T-helper 2 cell treated with Interferon-gamma antibody and Interleukin-4, amounts not matched to agents 5 μg/mL and 100 μg/mL, for 36 hours (primary cell): ENCODE measurements around the gene SP1.
"Not testable (repeated sequence)": the region's sequence is repeated elsewhere in the genome, so short reads cannot be mapped to it uniquely, and the experiment has no call there.

ENCODE experiments used
- DNase-seq: peaks from one replicate; pipeline ENCODE4 v3.0.0; 2021; ENCODE audit warnings: low spot score
- H3K27ac Mint-ChIP-seq: one replicate; pipeline ENCODE4 v1.8.0; 2021; ENCODE audit warnings: mild to moderate bottlenecking, mixed read lengths
- H3K27me3 Mint-ChIP-seq: one replicate; pipeline ENCODE4 v1.8.0; 2021; ENCODE audit warnings: low read depth, mixed read lengths
- H3K36me3 Mint-ChIP-seq: one replicate; pipeline ENCODE4 v1.8.0; 2021; ENCODE audit warnings: low read depth, mixed read lengths
- H3K4me1 Mint-ChIP-seq: one replicate; pipeline ENCODE4 v1.8.0; 2021; ENCODE audit warnings: low read depth, mixed read lengths
- H3K4me3 Mint-ChIP-seq: one replicate; pipeline ENCODE4 v1.8.0; 2022; ENCODE audit warnings: mild to moderate bottlenecking, moderate library complexity, mixed read lengths
- H3K9me3 Mint-ChIP-seq: one replicate; pipeline ENCODE4 v1.8.0; 2021; ENCODE audit warnings: mixed read lengths

SP1 gene

DNA sequence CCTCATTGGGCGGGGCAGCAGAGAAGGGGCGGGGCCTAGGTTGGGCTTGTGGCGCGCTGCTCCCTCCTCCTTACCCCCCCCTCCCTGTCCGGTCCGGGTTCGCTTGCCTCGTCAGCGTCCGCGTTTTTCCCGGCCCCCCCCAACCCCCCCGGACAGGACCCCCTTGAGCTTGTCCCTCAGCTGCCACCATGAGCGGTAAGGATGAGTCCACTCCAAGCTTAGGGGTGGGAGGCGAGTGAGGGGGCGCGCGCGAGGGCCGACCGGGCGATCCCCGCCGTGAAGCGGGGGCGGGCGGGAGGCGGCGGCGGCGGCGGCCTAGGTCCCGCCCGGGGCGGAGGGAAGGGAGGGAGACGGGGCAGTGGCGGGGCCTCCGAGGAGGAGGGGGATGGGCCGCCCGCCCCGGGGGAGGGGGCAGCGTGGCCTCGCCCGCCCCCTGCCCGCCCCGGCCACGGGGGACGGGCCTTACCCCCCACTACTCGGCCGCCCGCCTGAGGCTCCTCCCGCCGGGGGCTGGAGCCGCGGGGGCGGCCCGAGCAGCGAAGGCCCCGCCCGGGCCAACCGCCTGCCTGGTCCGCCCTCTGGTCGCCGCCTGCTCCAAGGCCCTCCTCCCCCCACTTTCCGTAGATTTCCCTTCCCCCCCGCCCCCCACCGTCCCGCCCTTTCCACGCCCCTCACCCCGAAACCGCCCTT, at the start of gene SP1:
TSS of gene SP1 (plus strand) at position 73 of the 690 bp plus-strand sequence. CDS start at position 189, 116 bp downstream.
- Mint-ChIP-seq H3K4me3 (peak within 1 kb of the TSS; percentile 95), H3K4me1 (peaks cover 28% of the 10 kb centered on the region), H3K36me3 (peaks cover 37% of the 10 kb centered on the region), H3K27me3 (no peaks in the 10 kb centered on the region), H3K9me3 (no peaks in the 10 kb centered on the region), H3K27ac (peak within 1 kb of the TSS; percentile 86)
- peak; percentile 91 for DNase-seq

DNA sequence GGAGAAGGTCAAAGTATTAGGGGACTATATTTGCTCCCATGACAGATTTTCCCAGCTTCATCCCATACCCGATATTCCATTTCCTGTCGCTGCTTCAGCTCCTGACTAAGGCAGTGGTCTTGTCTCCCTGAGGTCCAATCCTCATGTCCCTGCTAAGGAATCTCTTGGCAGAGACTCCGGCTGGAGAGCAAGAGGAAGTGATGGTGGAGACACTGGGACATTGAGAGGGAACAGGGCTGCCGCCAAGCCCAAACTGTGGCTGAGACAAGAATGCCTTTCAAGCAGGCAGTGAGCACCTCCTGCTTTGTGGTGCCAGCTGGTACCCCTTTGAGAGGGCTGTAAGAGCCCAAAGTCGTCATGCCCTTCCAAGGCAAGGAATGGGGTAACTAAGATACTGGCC, 49.3 kb upstream of the SP1 start:
- no peaks in the 10 kb centered on the region for H3K9me3 Mint-ChIP-seq
- no peak overlapping the region for H3K27ac Mint-ChIP-seq
- peaks cover 23% of the 10 kb centered on the region for H3K27me3 Mint-ChIP-seq
- peaks cover 3% of the 10 kb centered on the region for H3K4me1 Mint-ChIP-seq
- no peak for DNase-seq
- no peaks in the 10 kb centered on the region for H3K36me3 Mint-ChIP-seq
- no peak overlapping the region for H3K4me3 Mint-ChIP-seq

DNA sequence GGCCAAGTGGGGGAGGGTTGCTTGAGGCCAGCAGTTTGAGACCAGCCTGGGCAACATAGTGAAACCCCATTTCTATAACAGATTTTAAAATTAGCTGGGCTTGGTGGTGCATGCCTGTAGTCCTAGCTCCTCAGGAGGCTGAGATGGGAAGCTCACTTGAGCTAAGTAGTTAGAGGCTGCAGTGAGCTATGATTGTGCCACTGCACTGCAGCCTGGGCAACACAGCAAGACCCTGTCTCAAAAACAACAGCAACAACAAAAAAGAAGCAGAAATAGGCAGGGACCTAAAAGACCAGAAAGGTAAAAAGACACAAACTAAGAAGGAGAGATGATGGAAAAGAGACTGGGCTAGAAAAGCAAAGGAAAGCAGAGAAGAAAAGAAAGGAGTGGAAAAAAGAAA, 47.6 kb upstream of the SP1 start:
- H3K36me3 Mint-ChIP-seq, DNase-seq, H3K4me3 Mint-ChIP-seq, H3K27ac Mint-ChIP-seq, H3K4me1 Mint-ChIP-seq, H3K9me3 Mint-ChIP-seq: not testable (repeated sequence)
- peaks cover 36% of the 10 kb centered on the region for H3K27me3 Mint-ChIP-seq

DNA sequence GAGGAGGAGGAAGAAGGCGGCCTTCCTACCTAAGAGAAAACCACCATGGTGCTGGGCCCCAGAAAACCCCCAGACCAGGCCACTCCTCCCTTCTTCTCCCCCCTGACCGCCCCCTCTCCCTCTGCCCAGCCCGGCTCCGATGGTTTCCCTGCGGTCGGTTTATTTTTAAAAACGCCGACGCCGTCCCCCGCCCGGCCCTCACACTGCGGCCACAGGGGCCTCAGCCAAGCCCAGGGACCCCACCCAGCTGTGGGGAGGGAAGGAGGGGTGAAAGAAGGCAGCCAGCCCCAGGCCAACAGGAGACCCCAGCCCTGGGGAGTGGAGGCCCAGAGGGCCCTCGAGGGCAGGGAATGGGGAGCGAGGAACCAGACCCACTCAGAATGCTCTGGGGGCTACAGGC, 47.2 kb upstream of the SP1 start:
- no peak overlapping the region for H3K27ac Mint-ChIP-seq
- peaks cover 40% of the 10 kb centered on the region for H3K27me3 Mint-ChIP-seq
- no peak for DNase-seq

DNA sequence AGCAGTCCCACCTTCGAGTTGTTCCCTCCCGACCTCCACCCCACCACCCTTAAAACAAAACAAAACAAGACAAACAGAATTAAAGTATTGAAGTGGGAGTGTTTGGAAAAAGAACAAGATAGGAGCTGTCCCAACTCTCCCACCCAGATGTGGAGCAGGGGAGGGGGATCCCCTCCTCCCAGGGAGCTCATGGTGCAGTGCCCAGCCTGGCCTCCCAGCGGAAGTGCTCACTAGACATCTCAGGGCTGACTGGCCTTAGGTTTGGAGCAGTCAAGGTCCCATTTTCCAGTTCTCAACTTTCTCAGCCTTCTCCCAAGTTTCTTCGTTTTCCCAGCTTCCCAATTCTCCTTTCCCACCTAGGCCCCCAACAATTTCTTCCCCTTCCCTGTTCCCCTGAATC, 46.7 kb upstream of the SP1 start:
- H3K27me3 Mint-ChIP-seq = peaks cover 45% of the 10 kb centered on the region
- no peaks in the 10 kb centered on the region for H3K9me3 Mint-ChIP-seq
- peaks cover 9% of the 10 kb centered on the region for H3K4me1 Mint-ChIP-seq
- DNase-seq = no peak
- H3K36me3 Mint-ChIP-seq = peaks cover 2% of the 10 kb centered on the region
- no peak overlapping the region for H3K27ac Mint-ChIP-seq
- H3K4me3 Mint-ChIP-seq = no peak overlapping the region

More for the DNA sequence above, 47.2 kb upstream of the SP1 start:
- no peaks in the 10 kb centered on the region for H3K9me3 Mint-ChIP-seq
- H3K4me3 Mint-ChIP-seq = no peak overlapping the region
- H3K4me1 Mint-ChIP-seq = peaks cover 5% of the 10 kb centered on the region
- H3K36me3 Mint-ChIP-seq = peaks cover 1% of the 10 kb centered on the region

DNA sequence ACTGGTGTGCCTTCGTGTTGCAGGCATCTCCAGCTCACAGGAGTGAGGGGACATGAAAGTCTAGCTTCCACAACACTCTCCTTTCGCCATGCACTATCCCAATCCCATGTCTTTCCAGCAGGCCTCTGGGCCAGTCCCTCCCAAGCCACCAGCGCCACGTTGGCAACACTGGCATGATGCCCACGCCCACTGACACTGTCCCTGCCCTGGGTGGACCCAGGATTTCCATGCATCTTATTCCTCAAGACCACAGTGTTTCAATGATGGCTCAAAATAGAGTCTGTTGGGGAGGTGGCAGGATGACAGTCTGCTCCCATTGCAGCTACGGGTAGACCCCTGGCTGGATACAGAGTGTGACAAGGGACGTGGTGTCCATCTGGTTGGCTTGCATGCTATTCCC, 46.1 kb upstream of the SP1 start:
- no peaks in the 10 kb centered on the region for H3K9me3 Mint-ChIP-seq
- no peak for DNase-seq
- H3K27ac Mint-ChIP-seq = no peak overlapping the region
- H3K4me3 Mint-ChIP-seq = no peak overlapping the region
- H3K36me3 Mint-ChIP-seq = peaks cover 2% of the 10 kb centered on the region
- peaks cover 11% of the 10 kb centered on the region for H3K4me1 Mint-ChIP-seq
- peaks cover 47% of the 10 kb centered on the region for H3K27me3 Mint-ChIP-seq

DNA sequence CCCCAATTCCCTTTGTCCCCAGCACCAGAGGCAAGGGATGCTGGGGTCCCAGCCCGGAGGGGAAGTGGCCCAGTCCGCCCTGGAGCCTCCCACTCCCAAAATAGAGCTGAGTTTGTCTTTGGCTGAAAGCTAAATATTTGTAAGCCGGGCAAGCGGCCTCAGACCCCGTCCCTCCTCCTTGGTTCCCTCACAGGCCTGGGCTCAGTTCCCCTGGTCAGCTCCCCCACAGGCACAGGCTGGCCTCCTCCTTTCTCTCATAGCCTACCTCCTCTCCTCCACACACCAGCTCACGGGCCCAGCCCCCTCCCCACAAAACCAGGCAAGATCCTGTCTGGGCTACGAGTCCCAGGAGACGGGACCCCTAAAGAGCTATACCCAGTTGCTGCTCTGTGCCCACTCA, 45.2 kb upstream of the SP1 start:
- peaks cover 9% of the 10 kb centered on the region for H3K4me1 Mint-ChIP-seq

DNA sequence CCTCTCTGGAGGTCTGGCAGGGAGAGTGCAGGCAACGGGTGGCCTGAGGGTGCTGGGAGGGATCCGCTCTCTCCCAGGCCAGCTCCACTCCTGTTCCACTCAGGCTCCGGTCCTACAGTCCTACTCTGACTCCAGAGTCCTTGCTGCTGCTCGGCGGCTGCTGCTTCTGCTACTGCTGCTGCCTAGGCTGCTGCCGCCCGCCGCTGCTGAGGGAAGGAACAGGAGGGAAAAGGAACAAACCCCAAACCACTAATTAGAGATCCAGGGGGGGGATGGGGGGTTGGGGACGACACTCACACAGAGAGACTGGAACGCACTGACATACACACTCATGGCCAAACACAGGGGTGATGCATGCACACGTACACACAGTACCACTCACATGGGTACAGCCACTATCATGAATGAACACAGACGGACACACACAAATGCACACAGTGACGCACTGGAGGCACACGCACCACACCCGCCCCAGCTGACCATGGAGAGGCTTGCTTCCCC, 43.7 kb upstream of the SP1 start, which contains the start of gene SP7:
TSS of gene SP7 (minus strand) at position 174 of the 501 bp plus-strand sequence. CDS start 708 bp downstream, outside the sequence.
- Mint-ChIP-seq H3K36me3 (peaks cover 2% of the 10 kb centered on the region), H3K27ac (no peak within 1 kb of the TSS), H3K4me3 (no peak within 1 kb of the TSS), H3K4me1 (peaks cover 9% of the 10 kb centered on the region), H3K27me3 (peaks cover 51% of the 10 kb centered on the region), H3K9me3 (no peaks in the 10 kb centered on the region)
- no peak for DNase-seq

More for the DNA sequence above, 45.2 kb upstream of the SP1 start:
- Mint-ChIP-seq H3K4me3 (no peak overlapping the region), H3K9me3 (no peaks in the 10 kb centered on the region), H3K36me3 (peaks cover 2% of the 10 kb centered on the region), H3K27me3 (peaks cover 47% of the 10 kb centered on the region), H3K27ac (no peak overlapping the region)
- no peak for DNase-seq

DNA sequence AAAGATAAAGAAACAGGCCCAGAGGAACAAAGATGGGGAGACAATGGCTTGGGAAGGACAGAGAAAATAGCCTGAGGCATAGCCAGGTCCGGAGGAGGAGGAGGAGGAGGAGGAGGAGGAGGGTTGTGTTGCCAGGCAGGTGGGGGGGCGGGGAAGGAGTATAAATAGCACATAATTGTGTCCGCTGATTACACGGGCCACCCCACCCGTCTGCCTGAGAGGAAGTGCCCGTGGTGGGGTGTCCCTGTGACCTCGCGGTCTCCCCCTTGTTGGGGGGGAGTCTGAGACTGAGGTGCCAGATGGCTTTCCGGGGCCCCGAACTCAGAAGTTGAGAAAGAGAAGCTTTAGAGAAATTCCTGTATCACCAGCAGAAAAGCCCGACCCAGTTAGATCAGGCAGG, 42.0 kb upstream of the SP1 start:
- H3K27me3 Mint-ChIP-seq = peaks cover 44% of the 10 kb centered on the region
- H3K9me3 Mint-ChIP-seq = no peaks in the 10 kb centered on the region
- peak overlapping the region; percentile 5 for H3K4me3 Mint-ChIP-seq
- H3K36me3 Mint-ChIP-seq = peaks cover 2% of the 10 kb centered on the region
- peak overlapping the region; percentile 37 for H3K27ac Mint-ChIP-seq
- DNase-seq = no peak
- peaks cover 9% of the 10 kb centered on the region for H3K4me1 Mint-ChIP-seq

DNA sequence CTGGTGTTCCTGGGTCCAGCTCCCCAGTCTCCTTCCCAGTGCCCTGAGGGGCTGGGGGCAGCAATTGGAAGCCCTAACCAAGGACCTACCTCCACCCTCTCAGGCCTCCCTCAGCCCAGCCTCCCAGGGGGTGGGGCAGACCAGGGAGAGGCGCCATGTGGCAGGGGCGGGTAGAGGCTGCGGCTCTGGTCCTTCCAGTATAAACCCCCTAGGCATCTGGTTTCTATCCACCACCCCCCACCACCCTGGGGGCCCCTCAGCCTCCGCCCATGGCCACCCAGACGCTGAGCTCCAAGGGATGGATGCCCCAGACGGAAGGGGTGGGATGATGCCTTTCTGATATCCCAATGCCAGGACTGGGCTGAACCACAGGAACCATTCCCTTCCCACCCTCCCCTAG, 41.1 kb upstream of the SP1 start:
- H3K27me3 Mint-ChIP-seq = peaks cover 44% of the 10 kb centered on the region
- peaks cover 2% of the 10 kb centered on the region for H3K36me3 Mint-ChIP-seq
- no peak overlapping the region for H3K27ac Mint-ChIP-seq
- H3K4me1 Mint-ChIP-seq = peaks cover 14% of the 10 kb centered on the region
- DNase-seq = no peak
- H3K9me3 Mint-ChIP-seq = no peaks in the 10 kb centered on the region
- no peak overlapping the region for H3K4me3 Mint-ChIP-seq

DNA sequence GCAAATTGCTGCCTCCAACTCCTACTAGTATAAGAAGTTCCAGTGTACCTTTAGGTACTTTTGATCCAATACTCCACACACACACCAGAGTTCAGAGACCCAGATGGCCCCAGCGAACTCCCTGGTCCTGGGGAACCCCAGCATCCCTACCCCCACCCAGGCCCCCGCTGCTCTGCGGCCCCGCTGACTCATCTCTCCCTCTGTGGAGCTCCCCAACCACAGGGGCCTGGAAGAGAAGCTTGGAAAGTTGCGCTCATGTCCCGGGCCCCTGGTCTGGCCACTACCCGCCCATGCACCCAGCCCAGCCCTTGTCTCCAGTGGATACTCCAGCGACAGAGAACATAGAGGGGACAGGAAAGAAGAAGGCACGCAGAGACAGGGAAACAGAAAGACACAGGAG, 39.6 kb upstream of the SP1 start:
- Mint-ChIP-seq H3K36me3 (peaks cover 2% of the 10 kb centered on the region), H3K27ac (no peak overlapping the region), H3K27me3 (peaks cover 35% of the 10 kb centered on the region), H3K4me3 (no peak overlapping the region), H3K4me1 (peaks cover 23% of the 10 kb centered on the region), H3K9me3 (no peaks in the 10 kb centered on the region)
- no peak for DNase-seq

DNA sequence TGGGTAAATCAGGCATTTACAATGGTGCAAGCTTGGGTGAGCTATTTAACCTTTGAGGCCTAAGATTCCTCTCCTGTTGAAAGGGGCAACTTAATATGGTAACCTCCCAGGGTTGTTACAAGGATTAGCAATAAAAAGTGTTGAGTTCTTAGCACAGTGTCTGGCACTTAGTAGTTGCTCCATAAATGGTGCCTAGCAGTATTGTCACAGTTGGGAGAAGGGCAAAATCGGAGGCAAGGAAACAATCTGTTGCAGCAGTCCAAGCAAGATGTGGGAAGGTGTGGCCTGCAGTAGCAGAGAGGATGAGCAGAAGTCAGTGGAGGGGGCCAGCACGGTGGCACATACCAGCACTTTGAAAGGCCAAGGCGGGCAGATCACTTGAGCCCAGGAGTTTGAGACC, 36.5 kb upstream of the SP1 start:
- H3K36me3 Mint-ChIP-seq = no peaks in the 10 kb centered on the region
- DNase-seq = no peak
- H3K27me3 Mint-ChIP-seq = peaks cover 9% of the 10 kb centered on the region
- H3K27ac Mint-ChIP-seq = peak overlapping the region; percentile 62
- H3K9me3 Mint-ChIP-seq = no peaks in the 10 kb centered on the region
- peak overlapping the region; percentile 28 for H3K4me3 Mint-ChIP-seq
- peaks cover 16% of the 10 kb centered on the region for H3K4me1 Mint-ChIP-seq

DNA sequence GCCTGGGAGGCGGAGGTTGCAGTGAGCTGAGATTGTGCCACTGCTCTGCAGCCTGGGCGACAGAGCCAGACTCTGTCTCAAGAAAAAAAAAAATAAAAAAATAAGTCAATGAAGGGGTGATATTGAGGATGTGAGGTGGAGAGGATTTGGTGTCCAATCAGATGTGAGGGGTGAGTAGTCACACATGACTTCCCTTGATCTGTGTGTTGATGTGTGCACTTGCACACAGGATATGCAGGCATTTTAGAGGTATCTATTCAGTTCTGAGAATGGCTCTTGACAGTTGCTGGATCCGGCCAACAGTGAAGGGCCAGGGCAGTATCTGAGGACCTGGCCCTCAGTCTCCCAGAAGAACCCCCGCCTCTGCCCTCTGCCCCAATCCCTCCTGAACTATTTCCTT, 36.0 kb upstream of the SP1 start:
- H3K9me3 Mint-ChIP-seq = no peaks in the 10 kb centered on the region
- peaks cover 16% of the 10 kb centered on the region for H3K4me1 Mint-ChIP-seq
- H3K4me3 Mint-ChIP-seq = peak overlapping the region; percentile 74
- peak overlapping the region; percentile 83 for H3K27ac Mint-ChIP-seq
- H3K36me3 Mint-ChIP-seq = no peaks in the 10 kb centered on the region
- no peak for DNase-seq
- H3K27me3 Mint-ChIP-seq = peaks cover 9% of the 10 kb centered on the region

DNA sequence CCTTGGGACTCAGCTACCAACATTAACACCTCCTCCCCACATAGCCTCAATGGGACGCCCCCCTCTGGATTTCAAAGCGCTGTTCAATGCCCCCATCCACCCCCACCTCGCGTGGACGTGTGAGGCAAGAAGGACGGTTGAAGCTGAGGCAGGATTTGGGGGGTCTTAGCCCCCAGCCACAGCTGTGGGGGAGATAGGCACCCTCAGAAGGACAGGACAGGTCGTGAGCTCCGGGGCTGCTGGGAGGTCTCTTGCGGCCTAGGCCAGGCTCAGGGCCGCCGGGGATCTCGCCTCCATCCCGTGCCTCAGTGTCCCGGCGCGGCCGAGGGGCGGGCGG, 35.5 kb upstream of the SP1 start:
- no peaks in the 10 kb centered on the region for H3K36me3 Mint-ChIP-seq
- peak overlapping the region; percentile 74 for H3K4me3 Mint-ChIP-seq
- H3K27ac Mint-ChIP-seq = peak overlapping the region; percentile 83
- H3K27me3 Mint-ChIP-seq = peaks cover 9% of the 10 kb centered on the region
- no peak for DNase-seq
- H3K9me3 Mint-ChIP-seq = no peaks in the 10 kb centered on the region
- H3K4me1 Mint-ChIP-seq = peaks cover 16% of the 10 kb centered on the region
